Neuron (in vitro differentiated cells): ENCODE results near the gene LMOD2.

Experiments
- H2AFZ ChIP-seq: one replicate; pipeline ENCODE4 v1.6.1; 2013; ENCODE audit warnings: low read depth, mild to moderate bottlenecking, inconsistent platforms, low read length, moderate library complexity
- H3K27me3 ChIP-seq: one replicate; pipeline ENCODE4 v1.6.1; 2013; ENCODE audit warnings: low read length; ENCODE audit not compliant: insufficient read depth
- H3K36me3 ChIP-seq: one replicate; pipeline ENCODE4 v1.6.1; 2013; ENCODE audit warnings: low read length; ENCODE audit not compliant: insufficient read depth
- H3K4me1 ChIP-seq: one replicate; pipeline ENCODE4 v1.6.1; 2013; ENCODE audit warnings: low read length; ENCODE audit not compliant: insufficient read depth
- H3K4me3 ChIP-seq: 2 replicates; pipeline ENCODE4 v1.5.1; 2013; ENCODE audit warnings: mild to moderate bottlenecking, low read length, moderate library complexity
- H3K9me3 ChIP-seq: one replicate; pipeline ENCODE4 v1.6.1; 2013; ENCODE audit warnings: low read length

LMOD2 gene

DNA sequence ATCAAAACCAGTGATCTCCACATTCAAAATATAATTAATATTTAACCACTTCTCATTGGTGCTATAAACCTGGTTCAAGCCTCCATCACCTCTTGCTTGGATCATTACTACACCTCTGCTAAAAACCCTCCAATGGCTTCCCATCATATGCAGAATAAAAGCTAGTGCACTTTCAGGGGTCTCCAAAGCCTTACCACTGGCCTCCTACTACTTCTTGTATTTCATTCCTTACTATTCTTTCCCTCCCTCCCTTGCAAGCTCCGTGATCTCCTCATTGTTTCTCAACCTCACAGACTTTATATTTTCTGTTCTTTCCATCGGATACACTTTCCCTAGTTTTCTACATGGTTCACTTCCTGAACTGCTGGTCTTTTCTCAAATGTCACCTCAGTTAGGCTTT, 31.5 kb downstream of the LMOD2 start:
- Histone ChIP-seq H3K36me3 (peaks cover 46% of the 10 kb centered on the region), H3K9me3 (no peaks in the 10 kb centered on the region), H3K4me3 (no peak overlapping the region), H3K27me3 (no peaks in the 10 kb centered on the region), H2AFZ (no peak overlapping the region), H3K4me1 (no peaks in the 10 kb centered on the region)

DNA sequence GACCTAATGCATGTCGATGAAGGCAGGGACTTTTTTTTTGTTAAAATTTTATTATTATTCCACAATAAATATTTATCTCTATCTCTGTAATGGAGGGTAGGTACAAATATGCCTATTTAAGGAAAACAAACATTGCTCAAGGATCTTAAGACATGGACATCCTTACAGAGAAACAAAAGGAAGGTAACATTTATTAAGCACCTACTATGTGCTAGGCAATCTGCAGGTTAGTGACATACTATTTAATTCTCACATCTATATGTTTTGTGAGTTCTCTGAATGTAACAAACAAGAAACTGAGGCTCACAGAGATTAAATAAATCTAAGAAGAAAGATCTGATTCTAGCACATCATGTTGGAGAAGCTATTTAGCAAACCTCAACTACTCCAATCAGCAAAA, 32.1 kb downstream of the LMOD2 start:
- H3K36me3 ChIP-seq = peaks cover 49% of the 10 kb centered on the region

DNA sequence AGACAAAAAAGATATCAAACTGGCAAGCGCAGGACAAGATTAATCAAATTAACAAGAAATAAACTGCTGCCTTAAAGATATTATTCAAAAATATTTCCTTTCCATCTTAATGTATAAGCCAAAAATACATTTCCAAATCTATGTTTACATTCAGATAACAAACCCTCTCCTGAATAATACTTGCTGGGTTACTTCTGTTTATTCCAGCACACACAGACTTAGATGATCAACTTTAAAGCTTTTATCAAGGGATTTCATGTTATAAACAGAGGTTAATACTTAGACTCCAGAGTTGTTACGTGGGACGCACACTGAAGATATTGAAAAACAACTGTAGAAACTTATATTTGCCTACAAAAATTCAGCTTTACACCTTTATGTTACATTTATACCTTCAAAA, 33.6 kb downstream of the LMOD2 start:
- Histone ChIP-seq H3K27me3 (no peaks in the 10 kb centered on the region), H2AFZ (no peak overlapping the region), H3K9me3 (no peaks in the 10 kb centered on the region), H3K4me3 (no peak overlapping the region), H3K36me3 (peaks cover 48% of the 10 kb centered on the region), H3K4me1 (no peaks in the 10 kb centered on the region)

More for the DNA sequence above, 32.1 kb downstream of the LMOD2 start:
- Histone ChIP-seq H3K4me1 (no peaks in the 10 kb centered on the region), H2AFZ (no peak overlapping the region), H3K9me3 (no peaks in the 10 kb centered on the region), H3K27me3 (no peaks in the 10 kb centered on the region), H3K4me3 (no peak overlapping the region)

DNA sequence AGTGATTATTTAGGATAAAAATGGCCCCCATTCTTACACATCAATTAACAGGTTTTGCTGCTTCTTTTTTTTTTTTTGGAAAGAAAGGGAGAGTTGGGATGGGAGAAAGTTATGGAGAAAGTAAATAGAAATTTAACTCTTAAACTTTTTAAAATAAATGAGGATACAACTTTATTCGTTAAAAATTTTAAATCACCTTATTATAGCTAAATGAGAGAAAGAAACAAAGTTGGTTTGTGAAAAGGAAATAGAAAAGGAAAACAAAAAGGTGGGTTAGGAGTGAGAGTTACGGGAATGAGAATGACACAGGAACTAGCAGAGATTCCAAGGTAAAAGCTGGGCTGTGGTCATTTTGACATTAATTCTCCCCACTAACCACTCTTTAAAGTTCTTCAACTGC, 34.9 kb downstream of the LMOD2 start:
- H2AFZ ChIP-seq = no peak overlapping the region
- no peaks in the 10 kb centered on the region for H3K4me1 ChIP-seq
- H3K9me3 ChIP-seq = no peaks in the 10 kb centered on the region
- peaks cover 54% of the 10 kb centered on the region for H3K36me3 ChIP-seq
- no peak overlapping the region for H3K4me3 ChIP-seq
- H3K27me3 ChIP-seq = no peaks in the 10 kb centered on the region

DNA sequence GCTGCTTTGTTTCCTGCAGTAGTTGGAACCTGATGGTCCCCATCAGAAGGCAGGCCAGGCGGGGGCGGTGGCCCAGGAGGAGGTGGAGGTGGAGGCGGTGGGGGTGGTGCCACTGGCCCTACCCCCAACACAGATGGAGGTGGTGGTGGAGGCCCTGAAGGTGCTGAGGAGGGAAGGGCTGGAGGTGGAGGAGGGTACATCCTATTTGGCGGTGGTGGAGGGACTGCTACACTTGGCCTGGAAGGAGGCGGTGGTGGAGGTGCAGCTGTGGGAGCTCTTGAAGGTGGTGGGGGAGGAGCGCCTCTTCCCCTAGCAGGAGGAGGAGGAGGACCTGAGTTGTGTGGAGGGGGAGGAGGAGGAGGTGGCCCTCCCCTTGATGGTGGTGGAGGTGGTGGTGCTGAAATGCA, 36.8 kb downstream of the LMOD2 start:
- Histone ChIP-seq H3K36me3 (peaks cover 59% of the 10 kb centered on the region), H2AFZ (no peak overlapping the region), H3K27me3 (no peaks in the 10 kb centered on the region), H3K4me3 (no peak overlapping the region), H3K9me3 (no peaks in the 10 kb centered on the region), H3K4me1 (no peaks in the 10 kb centered on the region)

DNA sequence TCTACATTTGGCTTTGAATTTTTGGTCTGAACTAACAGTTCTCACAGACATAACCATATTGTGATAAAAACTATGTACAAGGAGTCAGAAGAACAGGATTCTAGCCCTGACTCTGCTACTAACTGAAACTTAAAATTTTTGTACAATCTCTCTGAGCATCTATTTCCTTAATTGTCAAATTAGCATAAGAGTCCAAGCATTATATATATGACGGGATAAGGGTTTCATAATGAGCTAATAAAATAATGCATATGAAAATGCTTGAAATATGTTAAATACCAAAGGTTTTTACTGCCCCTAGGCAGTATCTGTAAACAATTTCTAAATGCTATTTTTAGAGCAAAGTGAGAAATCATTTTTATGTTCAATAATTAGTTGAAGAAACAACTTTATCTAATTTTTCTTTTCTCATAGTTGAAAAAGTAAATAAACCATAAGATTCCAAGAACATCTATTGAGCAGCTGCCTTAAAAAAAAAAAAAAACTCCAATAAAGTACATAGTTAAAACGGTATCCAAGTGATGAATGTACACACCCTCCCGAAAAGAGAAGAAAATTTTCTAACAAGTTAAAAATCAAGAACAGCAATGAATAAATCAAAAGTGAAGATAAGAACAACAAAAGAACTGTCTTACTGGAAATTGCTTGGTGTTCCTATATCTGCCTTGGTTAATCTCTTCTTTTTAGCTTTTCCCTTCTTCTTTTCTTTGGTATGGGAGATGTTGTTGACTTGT, 40.4 kb downstream of the LMOD2 start:
- peaks cover 51% of the 10 kb centered on the region for H3K36me3 ChIP-seq
- no peak overlapping the region for H3K4me3 ChIP-seq
- H2AFZ ChIP-seq = no peak overlapping the region
- H3K9me3 ChIP-seq = no peaks in the 10 kb centered on the region
- no peaks in the 10 kb centered on the region for H3K27me3 ChIP-seq
- H3K4me1 ChIP-seq = no peaks in the 10 kb centered on the region

DNA sequence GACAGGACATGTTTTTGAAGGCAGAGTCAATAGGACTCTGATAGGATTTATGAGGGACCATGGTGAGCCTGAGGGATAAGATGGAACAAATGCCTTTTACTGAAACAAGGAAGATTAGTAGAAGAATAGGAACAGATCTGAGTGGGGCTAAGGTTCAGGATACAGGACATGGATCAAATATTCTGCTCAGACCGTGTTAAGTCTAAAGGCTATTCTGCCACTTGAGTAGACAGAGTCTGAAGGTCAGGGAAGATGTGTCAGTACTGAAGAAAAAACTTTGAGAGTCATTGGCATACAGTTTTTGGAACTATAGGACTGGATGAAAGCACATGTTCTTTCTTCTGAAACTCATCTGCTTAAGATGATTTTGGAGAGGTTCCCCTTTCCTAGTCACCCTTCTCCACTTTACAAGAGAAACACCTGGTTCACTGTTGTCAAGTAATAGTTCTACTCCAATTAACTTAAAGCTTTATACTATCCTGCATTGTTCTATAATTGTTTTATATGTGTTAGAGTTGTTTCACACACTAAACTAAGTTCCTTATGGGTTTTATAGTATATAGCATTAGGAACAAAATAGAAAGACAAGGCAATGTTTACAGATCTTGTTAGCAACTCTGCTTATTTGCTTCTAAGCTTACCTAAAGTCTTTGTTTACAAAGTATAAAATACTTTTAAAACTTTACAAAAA, 49.7 kb downstream of the LMOD2 start:
- H3K36me3 ChIP-seq = peaks cover 63% of the 10 kb centered on the region
- H3K4me1 ChIP-seq = peaks cover 7% of the 10 kb centered on the region
- H3K9me3 ChIP-seq = no peaks in the 10 kb centered on the region
- no peak overlapping the region for H3K4me3 ChIP-seq
- no peaks in the 10 kb centered on the region for H3K27me3 ChIP-seq
- no peak overlapping the region for H2AFZ ChIP-seq

DNA sequence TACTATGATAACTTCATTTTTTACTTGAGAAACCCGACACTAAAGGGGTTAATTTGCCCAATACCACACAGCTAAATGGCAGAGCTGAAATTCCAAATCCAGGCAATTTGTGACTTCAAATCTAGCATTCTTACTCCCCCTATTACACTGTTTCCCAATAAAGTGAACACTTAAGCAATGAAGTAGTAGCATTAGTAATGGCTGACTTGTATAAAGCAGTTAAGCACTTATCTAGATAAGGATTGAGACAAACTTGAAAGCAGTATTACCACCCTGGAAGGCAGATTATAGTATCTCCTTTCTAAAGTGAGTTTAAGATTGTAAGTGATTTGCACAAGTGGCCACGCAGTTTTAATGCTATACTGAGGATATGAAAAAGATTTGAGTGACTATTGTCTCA, 53.9 kb downstream of the LMOD2 start:
- Histone ChIP-seq H3K4me3 (no peak overlapping the region), H2AFZ (no peak overlapping the region)

DNA sequence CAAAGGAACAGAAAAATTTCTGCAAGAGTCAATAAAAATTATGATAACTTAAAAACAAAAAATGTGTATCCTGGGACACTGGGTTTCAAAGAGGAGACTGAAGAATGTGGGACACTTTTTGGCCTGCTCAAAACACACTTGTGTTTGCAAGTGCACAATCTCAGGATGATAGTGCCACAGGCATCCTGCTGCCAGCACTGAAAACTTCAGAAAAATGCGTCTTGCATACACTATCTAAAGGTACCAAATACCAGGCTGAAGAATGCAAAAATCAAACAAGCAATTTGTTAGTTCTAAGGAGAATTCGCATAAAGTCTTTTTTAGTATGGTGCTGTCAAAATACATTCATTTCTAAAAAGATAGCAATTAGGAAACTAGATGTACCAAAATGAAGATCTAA, 55.0 kb downstream of the LMOD2 start:
- H3K9me3 ChIP-seq = no peaks in the 10 kb centered on the region
- no peaks in the 10 kb centered on the region for H3K27me3 ChIP-seq
- no peak overlapping the region for H3K4me3 ChIP-seq
- peaks cover 30% of the 10 kb centered on the region for H3K36me3 ChIP-seq
- H2AFZ ChIP-seq = no peak overlapping the region
- peaks cover 18% of the 10 kb centered on the region for H3K4me1 ChIP-seq

More for the DNA sequence above, 53.9 kb downstream of the LMOD2 start:
- Histone ChIP-seq H3K4me1 (peaks cover 18% of the 10 kb centered on the region), H3K27me3 (no peaks in the 10 kb centered on the region), H3K9me3 (no peaks in the 10 kb centered on the region), H3K36me3 (peaks cover 41% of the 10 kb centered on the region)

DNA sequence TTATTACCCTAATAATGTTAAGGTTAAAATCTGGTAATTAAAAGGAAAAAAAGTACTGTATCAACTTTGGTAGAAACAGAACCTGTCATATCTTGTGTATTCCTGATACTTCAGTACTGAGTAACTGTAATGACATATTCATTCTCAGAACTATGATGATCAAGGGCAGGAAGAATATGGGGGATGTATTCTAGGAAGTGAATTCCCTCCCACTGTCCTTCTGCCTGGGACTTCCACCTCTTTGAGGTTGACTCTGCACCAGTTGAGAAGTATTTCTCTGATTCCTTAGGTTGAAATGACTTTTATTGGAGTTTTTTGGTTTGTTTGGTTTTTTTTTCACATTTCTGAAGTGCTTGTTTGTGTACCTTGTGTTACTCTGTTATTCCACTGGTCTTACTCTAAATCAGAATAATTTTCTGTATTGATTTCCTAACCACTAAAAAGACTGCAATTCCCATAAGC, 56.2 kb downstream of the LMOD2 start:
- no peaks in the 10 kb centered on the region for H3K27me3 ChIP-seq
- peaks cover 21% of the 10 kb centered on the region for H3K36me3 ChIP-seq
- H3K9me3 ChIP-seq = no peaks in the 10 kb centered on the region
- peaks cover 18% of the 10 kb centered on the region for H3K4me1 ChIP-seq
- no peak overlapping the region for H3K4me3 ChIP-seq
- H2AFZ ChIP-seq = no peak overlapping the region

DNA sequence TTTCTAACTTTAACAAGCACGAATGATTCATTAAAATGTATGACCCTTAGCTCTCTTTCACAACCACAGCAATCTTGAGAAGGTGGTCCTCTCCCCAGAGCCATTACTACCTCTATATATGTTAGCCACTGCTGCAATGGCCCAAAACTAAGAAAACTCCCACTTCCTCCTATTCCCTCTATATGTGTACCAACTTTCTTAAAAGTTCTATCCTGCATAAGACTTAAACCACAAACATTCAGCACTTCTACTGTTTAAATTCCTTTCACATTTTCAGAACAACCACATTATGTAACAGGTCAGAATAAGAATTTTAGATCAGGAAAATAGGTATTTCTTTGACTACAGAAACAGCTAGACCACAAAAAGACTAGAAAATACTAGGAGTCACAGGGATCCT, 57.0 kb downstream of the LMOD2 start:
- H3K27me3 ChIP-seq = no peaks in the 10 kb centered on the region
- H3K36me3 ChIP-seq = peaks cover 14% of the 10 kb centered on the region
- peaks cover 18% of the 10 kb centered on the region for H3K4me1 ChIP-seq
- H2AFZ ChIP-seq = no peak overlapping the region
- H3K4me3 ChIP-seq = no peak overlapping the region
- H3K9me3 ChIP-seq = no peaks in the 10 kb centered on the region
